AG09309 (cell line): ENCODE data around the gene GBX1.

Experiments used
- DNase-seq: peaks from one replicate; pipeline ENCODE4 v3.0.0-alpha.2; 2010; ENCODE audit warnings: low read depth
- H3K4me3 ChIP-seq: 2 replicates; pipeline ENCODE4 v1.5.1; 2011; ENCODE audit warnings: mild to moderate bottlenecking, low read depth, low read length, moderate library complexity; ENCODE audit not compliant: control insufficient read depth
- CTCF ChIP-seq: IDR thresholded peaks from 2 replicates; pipeline ENCODE4 v1.5.1; 2011; ENCODE audit warnings: mild to moderate bottlenecking, low read depth, low read length, inconsistent platforms; ENCODE audit not compliant: insufficient read depth, control insufficient read depth; ENCODE audit errors: missing control alignments

Gene GBX1

GRCh38 chr7:151141311-151141854 is 26.1 kb downstream of the GBX1 start:
- no peak overlapping the region for H3K4me3 ChIP-seq
- TF ChIP-seq CTCF = no peak
- DNase-seq = no peak

- no peak for DNase-seq
- no peak overlapping the region for H3K4me3 ChIP-seq
- no peak for TF ChIP-seq CTCF
These were observed 26.7 kb downstream of the GBX1 start for GRCh38 chr7:151140826-151141225.

- TF ChIP-seq CTCF = no peak
- no peak for DNase-seq
These were observed 27.7 kb downstream of the GBX1 start for GRCh38 chr7:151139791-151140190.

DNA sequence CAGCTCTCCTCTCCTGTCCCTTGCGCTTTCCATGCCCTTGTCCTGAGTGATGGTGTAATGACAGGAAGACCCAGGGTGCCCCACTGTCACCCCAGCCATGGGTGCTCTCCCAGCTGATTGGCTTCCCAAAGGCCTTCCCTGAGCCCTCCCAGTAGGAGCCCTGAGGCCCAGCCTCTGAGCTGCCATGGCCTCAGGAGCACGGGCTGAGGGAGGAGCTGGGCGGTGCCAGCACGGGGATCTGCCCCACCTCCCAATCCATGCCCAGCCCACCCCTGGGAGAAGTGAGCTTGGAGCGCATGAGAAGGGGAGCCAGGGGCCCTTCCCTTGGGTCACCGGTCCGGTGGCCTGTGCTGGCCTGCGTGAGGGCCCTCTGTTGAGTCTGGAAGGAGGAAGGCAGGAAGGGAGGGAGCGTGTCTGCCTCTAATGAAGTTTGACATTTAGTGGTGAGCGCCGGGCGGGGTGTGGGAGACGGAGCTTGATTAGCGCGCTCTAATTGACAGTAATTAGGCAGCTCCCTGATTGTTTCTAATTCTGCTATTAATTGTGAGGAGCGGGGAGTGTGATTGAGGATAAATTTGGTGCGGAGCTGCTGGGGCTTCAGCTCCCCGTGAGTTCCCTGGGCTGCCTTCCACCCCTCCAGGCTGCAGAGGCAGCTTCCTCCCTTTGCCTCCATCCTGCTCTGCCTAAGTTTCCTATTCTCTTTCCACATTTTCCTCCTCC is 28.3 kb downstream of the GBX1 start:
- no peak for TF ChIP-seq CTCF
- DNase-seq = no peak
- H3K4me3 ChIP-seq = no peak overlapping the region

More at GRCh38 chr7:151139791-151140190, 27.7 kb downstream of the GBX1 start:
- H3K4me3 ChIP-seq = no peak overlapping the region

GRCh38 chr7:151138153-151138851 is 29.2 kb downstream of the GBX1 start:
- no peak for DNase-seq
- TF ChIP-seq CTCF = no peak
- no peak overlapping the region for H3K4me3 ChIP-seq

GRCh38 chr7:151137791-151138152 is 29.7 kb downstream of the GBX1 start:
- TF ChIP-seq CTCF = no peak
- no peak for DNase-seq
- H3K4me3 ChIP-seq = no peak overlapping the region
